Activated CD4-positive, CD25-positive, alpha-beta regulatory T cell treated with anti-CD3 and anti-CD28 coated beads, Interleukin-2, amount 50 U/mL, for 16 hours (primary cell): ENCODE results near the gene RAB12.

Source experiments
- DNase-seq: peaks from one replicate; pipeline ENCODE4 v3.0.0-alpha.2; 2020; ENCODE audit warnings: low read depth, low spot score

RAB12 gene

GRCh38 chr18:8685141-8685913 lies 76.1 kb downstream of the RAB12 start:
- no peak for DNase-seq

- no peak for DNase-seq
Observed at GRCh38 chr18:8685914-8686216, 76.6 kb downstream of the RAB12 start.

- no peak for DNase-seq
Observed at GRCh38 chr18:8686611-8687010, 77.4 kb downstream of the RAB12 start.

GRCh38 chr18:8688216-8688800 lies 79.1 kb downstream of the RAB12 start:
- no peak for DNase-seq

GRCh38 chr18:8688816-8689215 lies 79.6 kb downstream of the RAB12 start:
- DNase-seq = no peak
